H9 (cell line): ENCODE measurements around the gene FCGBP. TPM values are rescaled to one million over a fixed set of nuclear protein-coding genes. Genes with fewer than 3 reads are reported as not detected.

Source experiments
- DNase-seq: peaks from one replicate; pipeline ENCODE4 v3.0.0-alpha.2; 2017
- H2AFZ ChIP-seq: one replicate; pipeline ENCODE4 v1.6.1; 2013; ENCODE audit warnings: mild to moderate bottlenecking, low read length, control low read depth, moderate library complexity
- H2AK5ac ChIP-seq: 2 replicates; pipeline ENCODE4 v1.6.1; 2013; ENCODE audit warnings: low read length, control low read depth, mixed read lengths; ENCODE audit not compliant: insufficient read length
- H2BK120ac ChIP-seq: one replicate; pipeline ENCODE4 v1.6.1; 2013; ENCODE audit warnings: low read depth, mild to moderate bottlenecking, low read length, control low read depth, inconsistent platforms; ENCODE audit not compliant: poor library complexity, severe bottlenecking
- H2BK12ac ChIP-seq: 2 replicates; pipeline ENCODE4 v1.6.1; 2013; ENCODE audit warnings: low read length, control low read depth, mixed read lengths, low read depth; ENCODE audit not compliant: insufficient read length
- H2BK15ac ChIP-seq: 2 replicates; pipeline ENCODE4 v1.6.1; 2013; ENCODE audit warnings: low read depth, low read length, control low read depth
- H2BK20ac ChIP-seq: one replicate; pipeline ENCODE4 v1.6.1; 2013; ENCODE audit warnings: low read depth, mild to moderate bottlenecking, low read length, control low read depth, inconsistent platforms; ENCODE audit not compliant: poor library complexity, severe bottlenecking
- H2BK5ac ChIP-seq: 2 replicates; pipeline ENCODE4 v1.6.1; 2013; ENCODE audit warnings: low read length, control low read depth, mixed read lengths; ENCODE audit not compliant: insufficient read length
- H3K14ac ChIP-seq: 2 replicates; pipeline ENCODE4 v1.6.1; 2013; ENCODE audit warnings: low read length, control low read depth; ENCODE audit not compliant: insufficient read depth
- H3K18ac ChIP-seq: 2 replicates; pipeline ENCODE4 v1.6.1; 2013; ENCODE audit warnings: low read depth, mild to moderate bottlenecking, mixed read lengths, low read length, control low read depth; ENCODE audit not compliant: insufficient read length
- H3K23ac ChIP-seq: 2 replicates; pipeline ENCODE4 v1.6.1; 2013; ENCODE audit warnings: low read length, control low read depth, mixed read lengths, low read depth; ENCODE audit not compliant: insufficient read length
- H3K23me2 ChIP-seq: 2 replicates; pipeline ENCODE4 v1.6.1; 2013; ENCODE audit warnings: low read depth, mild to moderate bottlenecking, mixed read lengths, low read length, control low read depth; ENCODE audit not compliant: insufficient read length, poor library complexity, severe bottlenecking
- H3K27ac ChIP-seq: 2 replicates; pipeline ENCODE4 v1.5.1; 2013; ENCODE audit warnings: low read length, control low read depth, mixed read lengths, low read depth; ENCODE audit not compliant: insufficient read length
- H3K27me3 ChIP-seq: 2 replicates; pipeline ENCODE4 v1.6.1; 2013; ENCODE audit warnings: low read length, control low read depth, inconsistent platforms; ENCODE audit not compliant: insufficient read depth
- H3K4ac ChIP-seq: 2 replicates; pipeline ENCODE4 v1.6.1; 2013; ENCODE audit warnings: low read depth, mild to moderate bottlenecking, control low read depth, inconsistent platforms, low read length, moderate library complexity
- H3K4me1 ChIP-seq: 2 replicates; pipeline ENCODE4 v1.6.1; 2013; ENCODE audit warnings: low read length, control low read depth, inconsistent platforms; ENCODE audit not compliant: insufficient read depth
- H3K4me2 ChIP-seq: 2 replicates; pipeline ENCODE4 v1.6.1; 2013; ENCODE audit warnings: low read length, control low read depth, mixed read lengths; ENCODE audit not compliant: insufficient read length, insufficient read depth
- H3K56ac ChIP-seq: 2 replicates; pipeline ENCODE4 v1.6.1; 2013; ENCODE audit warnings: low read depth, mild to moderate bottlenecking, mixed read lengths, low read length, control low read depth; ENCODE audit not compliant: insufficient read length
- H3K79me1 ChIP-seq: 2 replicates; pipeline ENCODE4 v1.6.1; 2013; ENCODE audit warnings: low read depth, mild to moderate bottlenecking, moderate library complexity, low read length, control low read depth, inconsistent platforms; ENCODE audit not compliant: insufficient read depth, poor library complexity, severe bottlenecking
- H3K79me2 ChIP-seq: 2 replicates; pipeline ENCODE4 v1.6.1; 2013; ENCODE audit warnings: low read length, control low read depth, inconsistent platforms; ENCODE audit not compliant: insufficient read depth
- H3K9ac ChIP-seq: 2 replicates; pipeline ENCODE4 v1.6.1; 2013; ENCODE audit warnings: low read length, control low read depth, mixed read lengths; ENCODE audit not compliant: insufficient read length; ENCODE audit errors: extremely low read depth
- H3K9me3 ChIP-seq: one replicate; pipeline ENCODE4 v1.6.1; 2013; ENCODE audit warnings: low read depth, low read length, inconsistent platforms; ENCODE audit not compliant: control insufficient read depth
- H3T11ph ChIP-seq: one replicate; pipeline ENCODE4 v1.6.1; 2013; ENCODE audit warnings: mild to moderate bottlenecking, low read length, control low read depth, inconsistent platforms
- H4K20me1 ChIP-seq: one replicate; pipeline ENCODE4 v1.6.1; 2013; ENCODE audit not compliant: control insufficient read depth, insufficient read length, insufficient read depth
- H4K5ac ChIP-seq: 2 replicates; pipeline ENCODE4 v1.6.1; 2013; ENCODE audit warnings: low read depth, mild to moderate bottlenecking, mixed read lengths, low read length, control low read depth; ENCODE audit not compliant: insufficient read length
- H4K8ac ChIP-seq: replicated peaks from 2 replicates; pipeline ENCODE4 v1.6.1; 2013; ENCODE audit warnings: low read length, control low read depth, mixed read lengths, low read depth; ENCODE audit not compliant: insufficient read length
- H4K91ac ChIP-seq: 2 replicates; pipeline ENCODE4 v1.6.1; 2013; ENCODE audit warnings: low read depth, mild to moderate bottlenecking, moderate library complexity, mixed read lengths, low read length, control low read depth; ENCODE audit not compliant: insufficient read length
- H3K27ac Mint-ChIP-seq, 3 experiments: 2 replicates in 2 of 3; 3 replicates in 1 of 3; pipeline ENCODE4 v1.8.0; 2020 to 2021; ENCODE audit warnings: mixed read lengths in 3 of 3, mild to moderate bottlenecking in 1 of 3, moderate library complexity in 1 of 3
- H3K27me3 Mint-ChIP-seq: 2 replicates; pipeline ENCODE4 v1.8.0; 2021; ENCODE audit warnings: low read depth, mild to moderate bottlenecking, moderate library complexity, mixed read lengths
- H3K36me3 Mint-ChIP-seq, 3 experiments: 2 replicates in 2 of 3; 3 replicates in 1 of 3; pipeline ENCODE4 v1.8.0; 2020 to 2021; ENCODE audit warnings: low read depth in 3 of 3, mixed read lengths in 3 of 3; ENCODE audit not compliant: insufficient read depth in 1 of 3
- H3K4me1 Mint-ChIP-seq, 2 experiments: 2 replicates each; pipeline ENCODE4 v1.8.0; 2020; ENCODE audit warnings: mixed read lengths in 2 of 2
- H3K4me3 Mint-ChIP-seq, 2 experiments: 2 replicates in 1 of 2; 3 replicates in 1 of 2; pipeline ENCODE4 v1.8.0; 2020 to 2021; ENCODE audit warnings: mild to moderate bottlenecking in 2 of 2, mixed read lengths in 2 of 2, moderate library complexity in 1 of 2
- H3K9me3 Mint-ChIP-seq, 2 experiments: 2 replicates in 1 of 2; 3 replicates in 1 of 2; pipeline ENCODE4 v1.8.0; 2020; ENCODE audit warnings: mild to moderate bottlenecking in 2 of 2, mixed read lengths in 2 of 2, moderate library complexity in 1 of 2
- CTCF ChIP-seq: fragments of 200-600 bp; sonication (generic); conservative IDR thresholded peaks from 3 replicates; pipeline ENCODE4 v1.8.0; 2021; ENCODE audit warnings: antibody characterized with exemption, mild to moderate bottlenecking
- WGBS: extraction: QIAGEN DNeasy Blood & Tissue Kit; methylation state at CpG from one replicate; pipeline ENCODE4 v1.1.7; 2013; ENCODE audit warnings: missing lambda C conversion rate, low lambda C conversion rate, mixed read lengths; ENCODE audit not compliant: insufficient read length; ENCODE audit errors: extremely low coverage; 5-methylcytosine and 5-hydroxymethylcytosine counted together
- total RNA-seq: library from RNA; stranded (reverse); gene quantifications from 2 replicates; pipeline ENCODE4 v1.2.1, GENCODE V29; 2021

The FCGBP gene
- total RNA-seq, 1 experiment from 2014 or later, result 0.13 TPM

GRCh38 chr19:39983695-39984300, 49.4 kb upstream of the FCGBP start:
- H4K8ac ChIP-seq, result no peak overlapping the region
- H3K79me1 ChIP-seq, result peaks cover 3% of the 10 kb centered on the region
- no peak for TF ChIP-seq CTCF
- H4K20me1 ChIP-seq, result no peaks in the 10 kb centered on the region
- H2BK5ac ChIP-seq, result no peak overlapping the region
- Mint-ChIP-seq H3K36me3 (peaks cover 46 to 64% (median 62%) of the 10 kb centered on the region in 3 experiments), H3K27me3 (no peaks in the 10 kb centered on the region), H3K27ac (no peak overlapping the region), H3K4me3 (no peak overlapping the region), H3K9me3 (peaks cover 34 to 41% of the 10 kb centered on the region in 2 experiments), H3K4me1 (no peaks in the 10 kb centered on the region)
- no peak overlapping the region for H2BK20ac ChIP-seq
- no peak overlapping the region for H2AFZ ChIP-seq
- WGBS, result no CpG with 5 or more reads among the region's 5 CpGs
- H3K14ac ChIP-seq, result no peak overlapping the region
- no peak overlapping the region for H3K56ac ChIP-seq
- H2BK120ac ChIP-seq, result no peak overlapping the region
- H2AK5ac ChIP-seq, result no peak overlapping the region
- H3K4ac ChIP-seq, result no peak overlapping the region
- H4K91ac ChIP-seq, result no peak overlapping the region
- no peaks in the 10 kb centered on the region for H3K27me3 ChIP-seq
- no peak overlapping the region for H2BK12ac ChIP-seq
- no peak for DNase-seq
- no peak overlapping the region for H3K23ac ChIP-seq
- H4K5ac ChIP-seq, result no peak overlapping the region
- H3K23me2 ChIP-seq, result no peaks in the 10 kb centered on the region
- no peak overlapping the region for H3K9ac ChIP-seq
- H3K9me3 ChIP-seq, result no peaks in the 10 kb centered on the region
- H2BK15ac ChIP-seq, result no peak overlapping the region
- H3K18ac ChIP-seq, result no peak overlapping the region
- no peak overlapping the region for H3K4me2 ChIP-seq
- H3K27ac ChIP-seq, result no peak overlapping the region
- no peaks in the 10 kb centered on the region; the same call in 1 of the 2 replicates for H3K79me2 ChIP-seq
- H3K4me1 ChIP-seq, result no peaks in the 10 kb centered on the region
- H3T11ph ChIP-seq, result no peak overlapping the region
